IMR-90 (cell line): ENCODE data around the gene NISCH. TPM values are rescaled to one million over a fixed set of nuclear protein-coding genes. Genes with fewer than 3 reads are reported as not detected.
A peak's percentile ranks its signal among the peaks of the same experiment; 100 is the strongest.

Experiments
- ATAC-seq: fragments of 200-7000 bp; cut with Tn5 transposase; 2 replicates; pipeline ENCODE4 v1.9.1; 2020; ENCODE audit warnings: low read depth, mild to moderate bottlenecking, moderate library complexity
- BruUV-seq: library from RNA; stranded (reverse); fragments of 400-500 nt; replicated peaks from 2 replicates; lab custom pipeline; 2021; lab: Mats Ljungman, UMichigan
- CTCF ChIA-PET: fragments of 300-600 bp; formaldehyde crosslinking; extraction: SDS; loops from one replicate; lab custom pipeline; 2021; ENCODE audit warnings: antibody characterized with exemption; lab: Yijun Ruan, JAX
- POLR2A ChIA-PET: fragments of 300-600 bp; sonication (Branson Sonifier 250); formaldehyde crosslinking; loops from one replicate; lab custom pipeline; 2022; ENCODE audit warnings: antibody characterized with exemption; ENCODE audit not compliant: unreplicated experiment; lab: Charles Lee
- DNase-seq: peaks from one replicate; pipeline ENCODE4 v3.0.0; 2013
- H2AFZ ChIP-seq: replicated peaks from 2 replicates; pipeline ENCODE3; 2013; ENCODE audit warnings: low read length, mild to moderate bottlenecking; ENCODE audit not compliant: poor library complexity
- H2AK5ac ChIP-seq: 2 replicates; pipeline ENCODE4 v1.6.1; 2013; ENCODE audit warnings: low read depth, low read length, inconsistent platforms
- H2AK9ac ChIP-seq: replicated peaks from 2 replicates; pipeline ENCODE3; 2013; ENCODE audit warnings: mild to moderate bottlenecking, low read depth, low read length, moderate library complexity; ENCODE audit not compliant: poor library complexity
- H2BK120ac ChIP-seq: 2 replicates; pipeline ENCODE4 v1.6.1; 2013; ENCODE audit warnings: low read depth, low read length, inconsistent platforms
- H2BK15ac ChIP-seq: 3 replicates; pipeline ENCODE4 v1.6.1; 2013; ENCODE audit warnings: low read depth, low read length, inconsistent platforms
- H2BK20ac ChIP-seq: 2 replicates; pipeline ENCODE4 v1.6.1; 2013; ENCODE audit warnings: low read depth, mild to moderate bottlenecking, inconsistent platforms, low read length, moderate library complexity
- H2BK5ac ChIP-seq: 2 replicates; pipeline ENCODE4 v1.6.1; 2013; ENCODE audit warnings: mild to moderate bottlenecking, low read depth, low read length, inconsistent platforms; ENCODE audit not compliant: poor library complexity, severe bottlenecking
- H3K14ac ChIP-seq: replicated peaks from 2 replicates; pipeline ENCODE4 v1.6.1; 2013; ENCODE audit warnings: low read depth, low read length, inconsistent platforms
- H3K18ac ChIP-seq: 2 replicates; pipeline ENCODE4 v1.6.1; 2013; ENCODE audit warnings: low read depth, low read length, control low read depth
- H3K23ac ChIP-seq: 2 replicates; pipeline ENCODE4 v1.6.1; 2013; ENCODE audit warnings: low read depth, low read length, inconsistent platforms
- H3K27ac ChIP-seq: 2 replicates; pipeline ENCODE4 v1.5.1; 2013; ENCODE audit warnings: mild to moderate bottlenecking, control low read depth, low read length; ENCODE audit not compliant: insufficient read depth
- H3K27me3 ChIP-seq: 2 replicates; pipeline ENCODE4 v1.6.1; 2013; ENCODE audit warnings: low read length; ENCODE audit not compliant: control insufficient read depth, insufficient read depth
- H3K36me3 ChIP-seq: 2 replicates; pipeline ENCODE4 v1.6.1; 2013; ENCODE audit warnings: low read length, mixed read lengths; ENCODE audit not compliant: control insufficient read depth, insufficient read depth
- H3K4ac ChIP-seq: 2 replicates; pipeline ENCODE4 v1.6.1; 2013; ENCODE audit warnings: low read depth, low read length, inconsistent platforms
- H3K4me1 ChIP-seq: 2 replicates; pipeline ENCODE4 v1.6.1; 2013; ENCODE audit warnings: low read length, mixed read lengths; ENCODE audit not compliant: control insufficient read depth, insufficient read depth
- H3K4me2 ChIP-seq: 2 replicates; pipeline ENCODE4 v1.6.1; 2013; ENCODE audit warnings: low read depth, mild to moderate bottlenecking, control low read depth, low read length, moderate library complexity
- H3K4me3 ChIP-seq: 2 replicates; pipeline ENCODE4 v1.5.1; 2013; ENCODE audit warnings: low read depth, mild to moderate bottlenecking, control low read depth, low read length, moderate library complexity; ENCODE audit not compliant: insufficient read depth
- H3K56ac ChIP-seq: 2 replicates; pipeline ENCODE4 v1.6.1; 2013; ENCODE audit warnings: low read length, inconsistent platforms; ENCODE audit not compliant: insufficient read depth; ENCODE audit errors: extremely low read depth
- H3K79me1 ChIP-seq, 2 experiments: 2 replicates each; pipeline ENCODE4 v1.6.1; 2013; ENCODE audit warnings: low read length in 2 of 2, inconsistent platforms in 1 of 2, low read depth in 1 of 2
- H3K9ac ChIP-seq: 2 replicates; pipeline ENCODE4 v1.6.1; 2013; ENCODE audit warnings: low read depth, low read length, control low read depth
- H3K9me1 ChIP-seq: 2 replicates; pipeline ENCODE4 v1.6.1; 2013; ENCODE audit warnings: low read length, inconsistent platforms; ENCODE audit not compliant: insufficient read depth
- H3K9me3 ChIP-seq: 2 replicates; pipeline ENCODE4 v1.6.1; 2013; ENCODE audit warnings: low read length; ENCODE audit not compliant: control insufficient read depth, insufficient read depth
- H4K20me1 ChIP-seq: 2 replicates; pipeline ENCODE4 v1.6.1; 2013; ENCODE audit warnings: low read length, inconsistent platforms; ENCODE audit not compliant: insufficient read depth
- H4K5ac ChIP-seq: 2 replicates; pipeline ENCODE4 v1.6.1; 2013; ENCODE audit warnings: mild to moderate bottlenecking, low read depth, low read length, control low read depth
- H4K8ac ChIP-seq, 2 experiments: 2 replicates each; pipeline ENCODE4 v1.6.1; 2013; ENCODE audit warnings: low read depth in 2 of 2, low read length in 2 of 2, control low read depth in 1 of 2, inconsistent platforms in 1 of 2
- H4K91ac ChIP-seq: 2 replicates; pipeline ENCODE4 v1.6.1; 2013; ENCODE audit warnings: low read depth, low read length, inconsistent platforms; ENCODE audit not compliant: insufficient read depth
- BHLHE40 ChIP-seq: fragments of 150-350 bp; IDR thresholded peaks from 2 replicates; pipeline ENCODE4 v1.6.1; 2016; ENCODE audit warnings: mild to moderate bottlenecking, low read depth, low read length
- CTCF ChIP-seq: conservative IDR thresholded peaks from 2 replicates; pipeline ENCODE4 v1.5.1; 2012; ENCODE audit warnings: mild to moderate bottlenecking, low read depth, low read length, improper control_type of control experiment
- NFE2L2 ChIP-seq: fragments of 150-350 bp; IDR thresholded peaks from 2 replicates; pipeline ENCODE4 v1.6.1; 2016; ENCODE audit warnings: low read depth, mild to moderate bottlenecking, low read length
- RFX5 ChIP-seq: IDR thresholded peaks from 2 replicates; pipeline ENCODE4 v1.8.0; 2012; ENCODE audit warnings: low read depth, mild to moderate bottlenecking, low read length, moderate library complexity
- SMC3 ChIP-seq: fragments of 150-350 bp; IDR thresholded peaks from 2 replicates; pipeline ENCODE4 v1.6.1; 2016; ENCODE audit warnings: low read depth, mild to moderate bottlenecking, antibody characterized with exemption, low read length, moderate library complexity
- WGBS, 2 experiments: methylation state at CpG; one replicate each; pipeline versions ENCODE4 v1.1.5 to v1.1.7; 2013; ENCODE audit warnings: missing lambda C conversion rate in 2 of 2; ENCODE audit not compliant: insufficient read length in 1 of 2; ENCODE audit errors: extremely low coverage in 2 of 2; 5-methylcytosine and 5-hydroxymethylcytosine counted together
- dilution Hi-C: fragments of 300-500 bp; cut with HindIII; formaldehyde crosslinking; loops from one replicate; pipeline ENCODE4 v1.14.3; 2018; ENCODE audit warnings: low sequenced_read_pairs; ENCODE audit not compliant: unreplicated experiment
- in situ Hi-C: fragments of 300-500 bp; cut with MboI; formaldehyde crosslinking; loops from 3 replicates; pipeline ENCODE4 v1.14.3; 2019; ENCODE audit warnings: low sequenced_read_pairs, inconsistent platforms, mixed read lengths
- intact Hi-C: fragments of 100-400 bp; cut with micrococcal nuclease; formaldehyde crosslinking; loops from 2 replicates; pipeline ENCODE4 v1.10.0; 2022
- polyA plus RNA-seq, 3 experiments: library from polyadenylated mRNA; depleted of rRNA; stranded (reverse); fragments of >200 nt; gene quantifications; 2 replicates each; pipeline ENCODE4 v1.2.3, GENCODE V29; 2012; ENCODE audit warnings: low replicate concordance in 1 of 3
- total RNA-seq: library from RNA; depleted of rRNA; stranded (reverse); fragments of >200 nt; gene quantifications from 2 replicates; pipeline ENCODE4 v1.2.3, GENCODE V29; 2012

The NISCH gene
- total and polyA plus RNA-seq, 2 of the 4 experiments (the other 2 are of a cell fraction) = 36.9 to 86.0 TPM

DNA sequence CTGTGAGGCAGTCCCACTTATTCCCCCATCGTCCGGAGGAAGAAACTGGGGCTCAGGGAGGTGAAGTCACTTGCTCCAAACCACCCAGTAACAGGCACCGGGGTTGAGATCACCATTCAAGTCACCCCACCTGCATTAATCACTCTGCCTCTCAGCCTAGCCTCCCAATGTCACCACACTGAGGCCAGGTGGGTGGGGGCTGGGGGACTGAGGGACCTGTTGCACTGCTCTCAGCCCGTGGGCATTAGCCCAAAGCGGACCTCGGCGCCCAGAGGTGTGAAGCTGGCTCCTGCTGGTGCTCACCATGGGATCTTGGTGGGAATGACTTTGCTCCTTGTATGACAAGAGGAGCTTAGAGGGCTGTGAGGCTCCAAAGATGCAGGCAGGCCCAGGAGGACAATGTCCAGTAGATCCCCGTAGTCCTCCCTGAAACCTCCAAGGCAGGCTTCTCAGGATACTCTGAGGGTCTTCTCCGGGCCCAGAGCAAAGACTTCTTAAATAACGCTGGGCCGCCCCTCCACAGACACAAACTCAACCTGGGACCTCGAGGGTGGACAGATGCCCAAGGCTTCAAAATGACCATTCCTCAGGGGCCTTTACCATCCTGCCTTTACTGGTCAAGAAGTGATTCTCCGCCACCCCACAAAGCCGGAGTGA lies 76.6 kb downstream of the NISCH start (continued):
- no peak for TF ChIP-seq CTCF

DNA sequence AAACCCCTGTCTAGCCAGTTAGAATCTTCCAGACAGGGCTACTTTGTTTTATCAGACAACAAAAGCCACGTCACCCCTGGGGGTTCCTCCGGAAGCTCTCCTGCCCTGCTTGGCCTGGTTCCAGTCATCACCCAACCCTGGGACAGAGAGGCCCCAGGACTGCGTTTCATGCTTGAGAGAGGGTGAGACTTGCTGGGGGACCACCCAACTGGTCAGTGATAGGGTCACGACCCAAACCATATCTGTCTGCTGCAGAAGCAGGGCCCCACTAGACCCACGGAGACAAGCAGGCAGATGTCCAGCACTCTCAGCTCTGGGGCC lies 77.1 kb downstream of the NISCH start:
- Histone ChIP-seq H3K9ac (peak overlapping the region; percentile 75), H3K27me3 (no peaks in the 10 kb centered on the region), H3K9me3 (no peaks in the 10 kb centered on the region), H3K4me3 (peak overlapping the region; percentile 72), H4K8ac (peak overlapping the region; percentile 34 to 59; a peak in 2 of 4 replicates), H2BK120ac (no peak overlapping the region), H3K23ac (peak overlapping the region; percentile 46; the same call in 1 of the 2 replicates), H3K4me2 (peak overlapping the region; percentile 95), H2BK20ac (no peak overlapping the region), H3K36me3 (peaks cover 17% of the 10 kb centered on the region), H4K91ac (peak overlapping the region; percentile 50), H2BK5ac (peak overlapping the region; percentile 53), H3K79me1 (peaks cover 25 to 85% of the 10 kb centered on the region in 2 experiments), H4K5ac (peak overlapping the region; percentile 10; the same call in 1 of the 2 replicates), H3K27ac (peak overlapping the region; percentile 72), H3K18ac (no peak overlapping the region), H3K4ac (peak overlapping the region; percentile 69), H3K4me1 (peaks cover 29% of the 10 kb centered on the region), H2AK9ac (peak overlapping the region; percentile 68), H2AK5ac (peak overlapping the region; percentile 78), H3K14ac (peak overlapping the region; percentile 90), H3K9me1 (peaks cover 20% of the 10 kb centered on the region), H3K56ac (peak overlapping the region; percentile 57), H2AFZ (peak overlapping the region; percentile 84), H2BK15ac (no peak overlapping the region), H4K20me1 (peaks cover 49% of the 10 kb centered on the region)
- no CpG with 5 or more reads among the region's 5 CpGs for WGBS, 2 experiments
- intact Hi-C loops = no loop called here
- in situ Hi-C loops = no loop called here
- peak; percentile 62 for DNase-seq
- no peak for ATAC-seq
- ChIA-PET POLR2A (no interaction called here), CTCF (no interaction called here)
- dilution Hi-C loops = no loop called here
- TF ChIP-seq BHLHE40 (no peak; the same call in 1 of the 2 replicates), NFE2L2 (no peak), SMC3 (0 out of 2 replicates have a peak, but pooled peaks have one; percentile 4), RFX5 (no peak)
- BruUV-seq = no TSS peak
